Suprapubic skin (tissue), 3 donors: Measurements from ENCODE around the gene KIAA0319L.

Source experiments
- EP300 ChIP-seq: sonication (generic); formaldehyde crosslinking; IDR thresholded peaks from one replicate; pipeline ENCODE4 v1.6.1; 2017; ENCODE audit warnings: antibody characterized with exemption
- TF ChIP-seq, protein P1 (sequence below), 2 donors: fragments of 200-600 bp in 1 of 2; fragments of 450-650 bp in 1 of 2; sonication (generic) in 1 of 2; IDR thresholded peaks; one replicate each; pipeline ENCODE4 v1.5.1; 2016 to 2019; ENCODE audit warnings: antibody characterized with exemption in 2 of 2, mild to moderate bottlenecking in 1 of 2, moderate library complexity in 1 of 2

DNA sequence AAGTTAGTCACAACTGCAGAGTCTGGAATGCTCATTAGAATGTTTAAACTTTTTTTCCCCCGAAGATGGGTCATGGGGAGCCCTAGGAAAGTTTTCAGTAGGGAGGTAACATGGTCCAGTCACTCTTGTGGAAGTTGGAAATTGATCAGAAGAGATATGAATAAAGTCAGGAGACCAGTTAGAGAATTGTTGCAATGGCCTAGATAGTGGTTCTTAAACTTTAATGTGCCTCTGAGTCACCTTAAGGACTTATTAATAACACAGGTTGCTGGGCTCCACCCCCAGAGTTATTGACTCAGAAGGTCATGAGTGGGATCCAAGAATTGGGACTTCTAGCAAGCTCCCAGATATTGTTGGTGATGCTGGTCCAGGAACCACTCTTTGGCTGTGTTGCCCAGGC lies 12.7 kb upstream of the KIAA0319L start:
- TF ChIP-seq, protein P1, sequence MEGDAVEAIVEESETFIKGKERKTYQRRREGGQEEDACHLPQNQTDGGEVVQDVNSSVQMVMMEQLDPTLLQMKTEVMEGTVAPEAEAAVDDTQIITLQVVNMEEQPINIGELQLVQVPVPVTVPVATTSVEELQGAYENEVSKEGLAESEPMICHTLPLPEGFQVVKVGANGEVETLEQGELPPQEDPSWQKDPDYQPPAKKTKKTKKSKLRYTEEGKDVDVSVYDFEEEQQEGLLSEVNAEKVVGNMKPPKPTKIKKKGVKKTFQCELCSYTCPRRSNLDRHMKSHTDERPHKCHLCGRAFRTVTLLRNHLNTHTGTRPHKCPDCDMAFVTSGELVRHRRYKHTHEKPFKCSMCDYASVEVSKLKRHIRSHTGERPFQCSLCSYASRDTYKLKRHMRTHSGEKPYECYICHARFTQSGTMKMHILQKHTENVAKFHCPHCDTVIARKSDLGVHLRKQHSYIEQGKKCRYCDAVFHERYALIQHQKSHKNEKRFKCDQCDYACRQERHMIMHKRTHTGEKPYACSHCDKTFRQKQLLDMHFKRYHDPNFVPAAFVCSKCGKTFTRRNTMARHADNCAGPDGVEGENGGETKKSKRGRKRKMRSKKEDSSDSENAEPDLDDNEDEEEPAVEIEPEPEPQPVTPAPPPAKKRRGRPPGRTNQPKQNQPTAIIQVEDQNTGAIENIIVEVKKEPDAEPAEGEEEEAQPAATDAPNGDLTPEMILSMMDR (IDR thresholded peaks at IDR 0.05) = no peak
- no peak for TF ChIP-seq EP300
